ENCODE data around the gene SH2D3C.

The SH2D3C gene

GRCh38 chr9:127694890-127695720, 83.4 kb downstream of the SH2D3C start:
- DNase-seq: no peak

GRCh38 chr9:127693697-127694096, 84.8 kb downstream of the SH2D3C start:
- no peak for DNase-seq

GRCh38 chr9:127693143-127693542, 85.3 kb downstream of the SH2D3C start:
- DNase-seq: no peak

- DNase-seq: no peak
These were observed 86.4 kb downstream of the SH2D3C start for GRCh38 chr9:127692071-127692470.

GRCh38 chr9:127690735-127691134, 87.7 kb downstream of the SH2D3C start:
- no peak for DNase-seq

GRCh38 chr9:127689329-127690000, 89.0 kb downstream of the SH2D3C start:
- DNase-seq: no peak

Measured in cortex of kidney (tissue), 1 donor.